Measurements from ENCODE around the gene HOATZ. TPM values are rescaled to one million over a fixed set of nuclear protein-coding genes. Genes with fewer than 3 reads are reported as not detected.
A peak's percentile ranks its signal among the peaks of the same experiment; 100 is the strongest.

Gene HOATZ
- polyA plus RNA-seq, 1 of the 3 experiments (the other 2 are of a cell fraction), result 4.9 TPM

DNA sequence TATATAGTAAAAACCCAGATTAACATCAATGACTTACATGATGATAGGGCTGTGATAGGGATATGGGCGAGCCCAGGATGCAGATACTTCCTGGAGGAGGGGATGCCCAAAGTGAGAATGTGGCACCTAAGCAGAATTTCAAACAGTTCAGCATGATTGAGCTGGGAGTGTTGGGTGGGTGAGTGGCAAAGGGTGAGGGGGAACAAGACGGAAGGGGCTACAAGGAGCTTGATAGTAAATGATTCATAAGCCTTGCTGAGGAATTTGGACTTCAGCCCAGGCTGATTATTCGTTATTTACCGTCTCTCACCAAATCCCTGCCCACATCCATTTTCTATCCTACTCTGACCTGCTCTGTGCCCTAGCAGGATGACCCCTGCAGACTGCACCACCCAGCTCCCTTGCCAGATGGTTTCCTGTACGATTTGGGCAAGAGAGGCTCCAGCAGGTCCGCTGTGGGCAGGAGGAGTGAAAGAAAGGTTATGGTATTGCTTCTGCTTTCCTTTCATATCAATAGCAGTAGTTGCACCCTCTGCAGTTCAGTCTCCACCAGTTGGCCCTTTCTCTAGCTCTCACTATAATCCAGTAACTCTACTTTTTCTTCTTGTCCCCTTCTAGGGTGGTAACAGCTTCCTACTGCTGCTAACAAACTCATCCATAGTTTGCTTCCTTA lies 57.4 kb downstream of the HOATZ start (continued):
- TF ChIP-seq IRF3 (IDR thresholded peaks at IDR 0.05; ENCODE audit: low read depth, low read length), result no peak
- no peak for TF ChIP-seq SIN3A (IDR thresholded peaks at IDR 0.05; ENCODE audit: borderline replicate concordance, low read depth, low read length)
- TF ChIP-seq TEAD4 (IDR thresholded peaks at IDR 0.05; ENCODE audit: borderline replicate concordance, insufficient read depth), result no peak
- TF ChIP-seq NRF1 (IDR thresholded peaks at IDR 0.05; ENCODE audit: low read depth, low read length), result no peak
- TF ChIP-seq TAF1 (IDR thresholded peaks at IDR 0.05; ENCODE audit: borderline replicate concordance, low read depth, low read length), result no peak
- TF ChIP-seq, protein P1, sequence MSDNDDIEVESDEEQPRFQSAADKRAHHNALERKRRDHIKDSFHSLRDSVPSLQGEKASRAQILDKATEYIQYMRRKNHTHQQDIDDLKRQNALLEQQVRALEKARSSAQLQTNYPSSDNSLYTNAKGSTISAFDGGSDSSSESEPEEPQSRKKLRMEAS (IDR thresholded peaks at IDR 0.05; ENCODE audit: low read depth), result 0 out of 2 replicates have a peak, but pooled peaks have one; percentile 19
- no peak for TF ChIP-seq MEF2A (IDR thresholded peaks at IDR 0.05; ENCODE audit: borderline replicate concordance, low read depth)
- TF ChIP-seq NFIC (IDR thresholded peaks at IDR 0.05; ENCODE audit: borderline replicate concordance), result peak; percentile 76
- no peak for TF ChIP-seq USF1 (IDR thresholded peaks at IDR 0.05; ENCODE audit: borderline replicate concordance, low read depth)

DNA sequence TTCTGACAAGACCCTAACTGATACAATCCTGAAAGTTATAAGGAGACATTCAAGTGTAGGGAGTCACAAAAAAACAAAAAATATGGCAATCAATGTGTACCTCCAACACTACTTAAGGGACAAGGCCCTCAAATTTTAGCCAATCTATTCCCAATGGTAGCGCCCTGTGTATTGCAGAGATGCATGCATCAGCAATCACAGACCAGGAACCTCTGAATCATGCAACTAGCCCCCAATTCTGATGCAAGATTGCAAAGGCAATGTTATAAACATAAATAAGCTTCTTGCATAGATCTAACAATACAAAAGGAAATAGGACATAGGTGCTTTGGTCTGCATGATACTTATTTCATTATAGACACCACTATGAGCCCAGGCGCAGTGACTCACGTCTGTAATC lies 58.0 kb downstream of the HOATZ start:
- no peak for TF ChIP-seq FOXJ3 (CRISPR knock-in tag; IDR thresholded peaks at IDR 0.05)
- ChIA-PET CTCF (interaction anchor here (0.6 to 3.0 kb wide), 5 partner anchors 10 to 32 kb away, joined by 3 to 12 read pairs (median 3); no protein-coding TSS in a partner anchor), POLR2A (no interaction called here)
- 95% methylated on average over 3 of the region's 3 CpGs for WGBS (ENCODE audit: low lambda C conversion rate)
- no peak overlapping the region for H3K4me3 ChIP-seq (ENCODE audit: low read depth in 2 of 2, low read length in 1 of 2)
- H2AFZ ChIP-seq (ENCODE audit: low read depth), result peak overlapping the region; percentile 54; the same call in 1 of the 2 replicates
- H3K9ac ChIP-seq, result no peak overlapping the region
- H3K9me3 ChIP-seq, result no peaks in the 10 kb centered on the region
- no peaks in the 10 kb centered on the region for H3K9me2 ChIP-seq
- no peak overlapping the region for H3K4me2 ChIP-seq
- H3F3A ChIP-seq (replicated peaks; ENCODE audit: insufficient read depth), result peaks cover 3% of the 10 kb centered on the region
- H4K20me1 ChIP-seq (ENCODE audit: insufficient read depth), result no peaks in the 10 kb centered on the region
- H3K27ac ChIP-seq (ENCODE audit: low read depth in 2 of 2, low read length in 1 of 2), result no peak overlapping the region
- H3K36me3 ChIP-seq (replicated peaks in 1 of 2; ENCODE audit: control insufficient read depth in 1 of 2, insufficient read depth in 2 of 2, low read length in 1 of 2), result no peaks in the 10 kb centered on the region
- H3K4me1 ChIP-seq (ENCODE audit: control insufficient read depth in 1 of 2, insufficient read depth in 2 of 2, low read depth in 1 of 2, low read length in 1 of 2), result peaks cover 3 to 19% of the 10 kb centered on the region in 2 experiments; a peak in 3 of 4 replicates
- no peak for DNase-seq
- no peaks in the 10 kb centered on the region for H3K27me3 ChIP-seq (ENCODE audit: insufficient read depth)
- H3K79me2 ChIP-seq (ENCODE audit: insufficient read depth), result no peaks in the 10 kb centered on the region

- no peak overlapping the region for H3K4me2 ChIP-seq
- no peaks in the 10 kb centered on the region for H4K20me1 ChIP-seq (ENCODE audit: insufficient read depth)
- no peaks in the 10 kb centered on the region for H3K9me2 ChIP-seq
- no peak overlapping the region for H3K27ac ChIP-seq (ENCODE audit: low read depth in 2 of 2, low read length in 1 of 2)
- H2AFZ ChIP-seq (ENCODE audit: low read depth), result peak overlapping the region; percentile 53; the same call in 1 of the 2 replicates
- H3K4me1 ChIP-seq (ENCODE audit: control insufficient read depth in 1 of 2, insufficient read depth in 2 of 2, low read depth in 1 of 2, low read length in 1 of 2), result peaks cover 3 to 19% of the 10 kb centered on the region in 2 experiments; a peak in 3 of 4 replicates
- WGBS (ENCODE audit: low lambda C conversion rate), result 61% methylated on average over 4 of the region's 4 CpGs
- no peak for DNase-seq
- no peak overlapping the region for H3K4me3 ChIP-seq (ENCODE audit: low read depth in 2 of 2, low read length in 1 of 2)
- CTCF ChIA-PET, result interaction anchor here (0.8 to 3.0 kb wide), 4 partner anchors 12 to 204 kb away, joined by 3 to 12 read pairs (median 3); no protein-coding TSS in a partner anchor
- TF ChIP-seq ZBTB33 (IDR thresholded peaks at IDR 0.05; ENCODE audit: borderline replicate concordance, low read depth) (no peak), EZH2phosphoT487 (IDR thresholded peaks at IDR 0.05; ENCODE audit: borderline replicate concordance, low read depth) (no peak)
- POLR2A ChIA-PET, result no interaction called here
- H3K27me3 ChIP-seq (ENCODE audit: insufficient read depth), result no peaks in the 10 kb centered on the region
- H3K79me2 ChIP-seq (ENCODE audit: insufficient read depth), result no peaks in the 10 kb centered on the region
- H3K36me3 ChIP-seq (replicated peaks in 1 of 2; ENCODE audit: control insufficient read depth in 1 of 2, insufficient read depth in 2 of 2, low read length in 1 of 2), result no peaks in the 10 kb centered on the region
- H3F3A ChIP-seq (replicated peaks; ENCODE audit: insufficient read depth), result peaks cover 3% of the 10 kb centered on the region
- no peak overlapping the region for H3K9ac ChIP-seq
- H3K9me3 ChIP-seq, result no peaks in the 10 kb centered on the region
Measured at GRCh38 chr11:111573821-111574249, 59.3 kb downstream of the HOATZ start.

Data from SK-N-SH (cell line).